Peyer's patch (tissue), 4 donors: ENCODE measurements around the gene UPF3B.

ENCODE experiments used
- CTCF ChIP-seq, 6 experiments: fragments of 450-650 bp in 4 of 6; fragments of 200-600 bp in 2 of 6; sonication (generic) in 1 of 6; IDR thresholded peaks; one replicate each; pipeline ENCODE4 v1.5.1; 2017 to 2019; ENCODE audit warnings: antibody characterized with exemption in 6 of 6, mild to moderate bottlenecking in 3 of 6, moderate library complexity in 1 of 6
- POLR2A ChIP-seq, 2 donors: fragments of 450-650 bp; IDR thresholded peaks; one replicate each; pipeline ENCODE4 v1.5.1; 2017; ENCODE audit warnings: antibody characterized with exemption in 2 of 2, mild to moderate bottlenecking in 2 of 2, moderate library complexity in 2 of 2

GRCh38 chrX:119880552-119881437 lies 28.0 kb upstream of the UPF3B start:
- peak in 4 of 6 experiments; percentile 46 to 64 (median 60) for TF ChIP-seq CTCF (IDR thresholded peaks at IDR 0.05)
- no peak for TF ChIP-seq POLR2A (IDR thresholded peaks at IDR 0.05)
